CD4-positive, alpha-beta T cell treated with Interleukin-12 subunit alpha and Interleukin-12 subunit beta, for 1 hour (primary cell): ENCODE measurements around the gene C19orf67.
A peak's percentile ranks its signal among the peaks of the same experiment; 100 is the strongest.

Experiments
- DNase-seq: peaks from one replicate; pipeline ENCODE4 v3.0.0-alpha.2; 2020

C19orf67 gene

GRCh38 chr19:14081797-14082674 lies 3.5 kb downstream of the C19orf67 start:
- peak; percentile 63 for DNase-seq

DNA sequence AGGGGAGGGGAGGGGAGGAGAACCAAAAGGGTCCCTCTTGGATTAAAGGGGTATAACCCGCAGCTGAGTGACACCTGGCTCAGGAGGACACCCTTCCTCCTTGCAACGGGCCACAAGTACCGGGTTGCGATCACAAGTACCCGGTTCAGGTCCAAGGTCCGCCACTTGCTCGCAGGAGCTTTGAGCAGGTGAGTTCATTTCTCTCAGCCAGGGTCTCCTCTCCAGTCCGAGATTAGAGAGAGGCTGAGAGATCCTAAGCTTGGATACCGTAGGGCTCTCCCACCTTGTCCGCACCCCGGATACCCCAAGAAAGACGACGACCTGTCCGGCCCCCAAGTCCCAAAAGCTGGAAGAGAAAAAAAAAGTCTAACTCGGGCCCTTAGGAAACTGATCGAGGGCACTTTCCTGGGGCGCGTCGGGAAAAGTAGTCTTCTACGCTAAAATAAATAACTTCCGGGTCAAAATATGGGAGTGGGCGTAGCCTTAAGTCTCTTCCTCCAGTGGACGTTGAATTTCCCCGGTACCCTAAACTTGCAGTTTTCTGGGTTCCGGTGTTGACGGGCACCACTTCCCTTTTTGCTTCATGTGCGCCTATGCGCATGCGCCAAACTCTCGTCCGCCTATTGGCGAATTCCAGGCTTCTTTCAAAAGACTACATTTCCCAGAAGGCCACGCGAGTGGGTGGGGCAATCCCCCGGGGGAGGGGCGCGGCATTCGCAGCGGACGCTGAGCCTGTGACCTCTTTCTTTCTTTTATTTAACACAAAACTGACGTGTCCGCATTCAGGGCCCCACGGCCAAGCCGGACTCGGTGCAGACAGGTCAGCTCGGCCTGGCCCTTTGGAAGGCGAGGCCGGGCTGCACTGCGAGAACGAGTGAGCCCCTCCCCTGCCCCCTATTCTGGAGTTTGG lies 4.4 kb downstream of the C19orf67 start:
- peak; percentile 100 for DNase-seq

- no peak for DNase-seq
Measured at GRCh38 chr19:14078411-14078810, 7.2 kb downstream of the C19orf67 start.

- no peak for DNase-seq
Measured at GRCh38 chr19:14073925-14074838, 11.4 kb downstream of the C19orf67 start.

- peak; percentile 84 for DNase-seq
Measured at GRCh38 chr19:14073261-14073924, 12.2 kb downstream of the C19orf67 start.

DNA sequence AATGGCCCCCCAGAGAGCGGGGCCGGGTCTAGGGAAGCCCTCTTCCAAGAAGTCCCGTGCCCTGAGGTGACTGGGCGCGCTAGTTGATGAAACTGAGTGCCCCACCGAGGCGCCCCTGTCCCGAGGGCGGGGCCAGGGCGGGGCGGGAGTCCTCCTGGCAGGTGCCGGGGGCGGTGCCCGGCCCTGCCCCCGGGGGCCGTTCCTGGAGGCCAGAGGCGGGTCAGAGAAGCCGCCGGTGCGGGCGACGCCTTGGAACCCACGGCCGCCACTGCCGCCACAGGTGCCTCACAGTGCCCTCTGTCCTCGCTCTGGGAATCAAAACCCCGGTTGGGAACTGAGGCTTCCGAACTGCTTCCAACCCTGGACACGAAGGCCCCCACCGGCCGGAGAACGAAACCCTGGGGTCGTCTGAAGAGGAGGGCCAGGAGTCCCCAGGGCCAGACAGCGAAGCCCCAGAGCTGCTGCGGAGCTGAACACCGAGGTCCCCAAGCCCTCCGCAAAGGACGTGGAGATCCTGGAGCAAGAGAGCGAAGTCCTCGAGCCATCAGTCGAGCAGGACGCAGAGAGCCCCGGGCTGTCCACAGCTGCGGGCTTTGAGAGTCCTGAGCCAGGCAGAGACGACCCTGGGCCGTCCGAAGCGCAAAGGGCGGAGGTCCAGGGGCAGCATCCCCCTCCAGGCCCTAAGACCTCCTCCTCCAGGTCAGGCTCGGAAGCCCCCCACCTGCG lies 12.9 kb downstream of the C19orf67 start, which contains the start of gene MISP3:
MISP3 (plus strand) TSS at position 252 of the 726 bp plus-strand sequence. CDS start 524 bp downstream, outside the sequence.
- peak; percentile 36 for DNase-seq

GRCh38 chr19:14070268-14071050 lies 15.1 kb downstream of the C19orf67 start:
- DNase-seq, result no peak

DNA sequence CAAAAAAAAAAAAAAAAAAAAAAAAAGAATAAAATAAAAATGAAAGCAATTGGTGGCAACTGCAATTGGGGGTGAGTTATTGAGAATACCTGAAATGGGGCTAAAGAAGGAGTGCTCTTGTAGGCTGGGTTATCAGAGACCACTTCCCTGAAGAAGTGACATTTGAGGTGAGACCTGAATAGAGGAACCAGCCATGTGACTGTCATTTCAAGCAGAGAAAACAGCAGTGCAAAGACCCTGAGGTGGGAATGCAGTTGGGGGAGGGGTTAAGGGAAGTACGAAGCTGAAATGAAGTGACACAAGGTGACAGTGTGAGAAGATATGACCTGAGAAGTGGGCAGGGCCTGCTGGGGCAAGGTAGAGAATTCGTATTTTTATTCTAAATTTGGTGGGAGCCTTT lies 19.4 kb downstream of the C19orf67 start:
- DNase-seq, result no peak

DNA sequence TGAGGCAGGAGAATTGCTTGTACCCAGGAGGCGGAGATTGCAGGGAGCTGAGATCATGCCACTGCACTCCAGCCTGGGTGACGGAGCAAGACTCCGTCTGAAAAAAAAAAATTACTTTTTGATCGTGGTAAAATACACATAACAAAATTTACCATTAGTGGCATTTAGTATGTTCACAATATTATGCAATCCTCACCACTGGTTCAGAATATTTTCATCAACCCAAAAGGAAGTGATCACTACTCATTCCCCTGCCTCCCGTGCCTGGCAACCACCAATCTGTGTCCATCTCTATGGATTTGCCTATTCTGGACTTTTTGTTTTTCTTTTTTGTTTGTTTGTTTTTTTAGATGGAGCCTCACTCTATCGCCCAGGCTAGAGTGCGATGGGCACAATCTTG lies 22.5 kb downstream of the C19orf67 start:
- DNase-seq, result no peak

GRCh38 chr19:14062558-14062855 lies 23.1 kb downstream of the C19orf67 start:
- no peak for DNase-seq

- no peak for DNase-seq
Measured at GRCh38 chr19:14061751-14062557, 23.6 kb downstream of the C19orf67 start, which contains the start of gene PALM3. PALM3 (minus strand) TSS chr19:14062076; CDS start chr19:14061980, 96 bp downstream.

DNA sequence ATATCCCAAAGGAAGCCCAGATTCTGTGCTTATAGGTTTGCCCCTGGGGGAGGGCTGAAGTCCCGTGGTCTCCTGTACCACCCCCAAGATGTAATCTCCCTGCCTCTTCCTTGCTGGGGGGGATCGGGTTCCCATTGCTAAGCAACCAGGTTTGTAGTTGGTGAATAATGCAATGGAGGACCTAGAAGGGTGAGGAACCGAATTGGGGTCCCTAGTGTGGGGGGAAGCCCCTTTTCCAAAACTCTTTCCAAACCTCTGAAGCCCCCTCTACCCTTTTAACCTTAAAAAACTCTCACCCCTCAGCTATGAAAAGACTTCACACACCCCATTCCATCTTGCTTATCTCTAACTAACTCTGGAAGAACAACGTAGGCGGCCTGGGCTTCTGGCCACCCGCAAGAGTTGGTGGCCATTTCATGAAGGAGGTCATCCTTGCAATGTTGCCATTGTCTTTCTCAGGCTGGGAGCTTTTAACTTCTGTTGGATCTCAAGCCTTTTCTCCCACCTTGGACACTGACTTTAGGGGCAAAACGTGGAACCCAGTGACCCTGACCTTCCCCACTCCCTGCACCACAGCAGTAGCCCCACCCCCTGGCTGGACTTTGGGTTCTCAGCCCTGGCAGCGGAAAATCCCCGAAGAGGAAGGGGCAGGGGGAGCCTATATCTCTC lies 24.4 kb downstream of the C19orf67 start:
- no peak for DNase-seq

GRCh38 chr19:14059652-14060155 lies 25.9 kb downstream of the C19orf67 start:
- no peak for DNase-seq

- peak; percentile 51 for DNase-seq
Measured at GRCh38 chr19:14059093-14059480, 26.5 kb downstream of the C19orf67 start.

GRCh38 chr19:14058182-14059092 lies 27.1 kb downstream of the C19orf67 start:
- no peak for DNase-seq

DNA sequence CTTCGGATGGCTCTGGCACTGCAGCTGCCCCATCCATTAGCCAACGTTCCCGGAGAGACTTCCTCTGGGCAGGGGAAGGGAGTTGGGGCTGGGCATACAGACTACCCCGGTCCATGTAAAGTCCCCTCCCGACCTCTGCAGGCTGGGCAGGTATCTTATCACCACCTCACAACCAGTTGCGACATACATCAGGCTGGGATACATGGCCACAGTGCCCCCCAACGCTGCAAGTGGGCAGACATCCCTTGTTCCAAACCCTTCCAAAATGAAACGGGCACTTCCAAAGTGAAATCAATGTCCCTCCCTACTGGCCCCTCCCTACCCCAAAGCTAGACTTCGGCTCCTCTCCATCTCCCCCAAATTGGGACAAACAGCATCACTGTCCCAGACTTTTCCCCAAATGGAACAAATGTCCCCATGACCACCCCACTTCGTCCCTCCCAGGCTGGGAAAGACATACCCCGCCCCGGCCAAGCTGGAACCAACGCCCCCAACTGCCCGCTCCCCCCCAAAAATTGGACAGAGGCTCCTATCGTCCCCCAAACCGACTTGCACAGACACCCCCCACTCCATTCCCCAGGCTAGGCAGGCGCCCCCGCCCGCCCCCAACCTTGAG lies 28.7 kb downstream of the C19orf67 start:
- no peak for DNase-seq

DNA sequence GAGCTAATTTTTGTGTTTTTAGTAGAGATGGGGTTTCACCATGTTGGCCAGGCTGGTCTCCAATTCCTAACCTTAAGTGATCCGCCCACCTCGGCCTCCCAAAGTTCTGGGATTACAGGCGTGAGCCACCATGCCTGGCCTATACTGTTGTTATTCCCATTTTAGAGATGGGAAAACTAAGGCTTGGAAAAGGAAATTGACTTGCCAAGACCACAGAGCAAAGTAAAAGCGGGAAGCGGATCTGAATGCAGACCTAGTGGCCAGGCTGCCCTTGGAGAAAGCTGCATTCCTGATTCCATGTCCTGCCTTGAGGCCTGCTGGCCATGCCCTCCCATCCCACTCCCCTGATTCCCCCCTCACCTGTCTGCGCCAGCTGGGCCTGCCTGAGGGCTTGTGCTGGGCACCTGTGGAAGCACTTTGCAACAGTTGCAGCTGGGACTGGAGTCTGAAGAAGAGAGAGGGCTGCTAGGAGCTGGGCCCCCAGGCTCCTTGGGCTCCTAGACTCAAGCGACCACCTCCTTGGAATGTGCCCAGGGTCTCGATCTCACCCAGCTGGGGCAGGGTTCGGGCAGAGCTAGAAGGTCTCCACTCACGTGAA lies 29.4 kb downstream of the C19orf67 start:
- DNase-seq, result no peak
